Transverse colon (tissue), 3 donors: ENCODE measurements around the gene FAM53A.

Experiments
- CTCF ChIP-seq, 5 experiments: fragments of 200-600 bp in 3 of 5; fragments of 450-650 bp in 2 of 5; sonication (generic) in 3 of 5; IDR thresholded peaks; 1 replicate in 2 of 5; 2 replicates in 3 of 5; pipeline ENCODE4 v1.5.1; 2016 to 2017; ENCODE audit warnings: antibody characterized with exemption in 5 of 5, inconsistent platforms in 3 of 5, mild to moderate bottlenecking in 2 of 5, moderate library complexity in 1 of 5
- EP300 ChIP-seq: sonication (generic); formaldehyde crosslinking; IDR thresholded peaks from one replicate; pipeline ENCODE4 v1.6.1; 2017; ENCODE audit warnings: antibody characterized with exemption, low read depth
- POLR2A ChIP-seq: fragments of 450-650 bp; IDR thresholded peaks from one replicate; pipeline ENCODE4 v1.6.1; 2016; ENCODE audit warnings: antibody characterized with exemption, mild to moderate bottlenecking, moderate library complexity

GRCh38 chr4:1713003-1713851, 29.1 kb upstream of the FAM53A start:
- TF ChIP-seq CTCF (IDR thresholded peaks at IDR 0.05) (no peak), EP300 (no peak), POLR2A (peak; percentile 0)
